Type B pancreatic cell (in vitro differentiated cells): ENCODE measurements around the gene ZNF366. TPM values are rescaled to one million over a fixed set of nuclear protein-coding genes. Genes with fewer than 3 reads are reported as not detected.

Experiments used
- DNase-seq: peaks from one replicate; pipeline ENCODE4 v3.0.0; 2021; ENCODE audit warnings: mixed read lengths; ENCODE audit not compliant: unreplicated experiment; ENCODE audit errors: extremely low spot score
- H3K27ac Mint-ChIP-seq: 2 replicates; pipeline ENCODE4 v1.8.0; 2021; ENCODE audit warnings: mild to moderate bottlenecking, mixed read lengths
- H3K27me3 Mint-ChIP-seq: 2 replicates; pipeline ENCODE4 v1.8.0; 2021; ENCODE audit warnings: mixed read lengths
- H3K36me3 Mint-ChIP-seq: 2 replicates; pipeline ENCODE4 v1.8.0; 2021; ENCODE audit warnings: mixed read lengths
- H3K4me1 Mint-ChIP-seq: one replicate; pipeline ENCODE4 v1.8.0; 2021; ENCODE audit warnings: mixed read lengths; ENCODE audit not compliant: unreplicated experiment
- H3K4me3 Mint-ChIP-seq: 2 replicates; pipeline ENCODE4 v1.8.0; 2021; ENCODE audit warnings: mild to moderate bottlenecking, mixed read lengths
- H3K9me3 Mint-ChIP-seq: 2 replicates; pipeline ENCODE4 v1.8.0; 2021; ENCODE audit warnings: mixed read lengths
- CTCF ChIP-seq: fragments of 200-600 bp; sonication (generic); conservative IDR thresholded peaks from 2 replicates; pipeline ENCODE4 v1.5.0; 2021; ENCODE audit warnings: antibody characterized with exemption, mild to moderate bottlenecking
- total RNA-seq: library from RNA; stranded (reverse); gene quantifications from 2 replicates; pipeline ENCODE4 v1.2.1, GENCODE V29; 2021; ENCODE audit warnings: low replicate concordance

Gene ZNF366
- total RNA-seq, 1 donor from 2014 or later: not detected

GRCh38 chr5:72394688-72395087 lies 112.5 kb downstream of the ZNF366 start:
- Mint-ChIP-seq H3K9me3 (peaks cover 4% of the 10 kb centered on the region), H3K27ac (no peak overlapping the region)

GRCh38 chr5:72393052-72393451 lies 114.2 kb downstream of the ZNF366 start:
- no peaks in the 10 kb centered on the region for H3K27me3 Mint-ChIP-seq
- H3K4me3 Mint-ChIP-seq: no peak overlapping the region
- no peaks in the 10 kb centered on the region for H3K4me1 Mint-ChIP-seq
- no peak for TF ChIP-seq CTCF
- no peaks in the 10 kb centered on the region for H3K9me3 Mint-ChIP-seq
- H3K36me3 Mint-ChIP-seq: no peaks in the 10 kb centered on the region
- no peak overlapping the region for H3K27ac Mint-ChIP-seq
- DNase-seq: no peak

More at GRCh38 chr5:72394688-72395087, 112.5 kb downstream of the ZNF366 start:
- DNase-seq: no peak
- Mint-ChIP-seq H3K27me3 (peaks cover 3% of the 10 kb centered on the region), H3K4me3 (no peak overlapping the region), H3K4me1 (peaks cover 4% of the 10 kb centered on the region), H3K36me3 (peaks cover 3% of the 10 kb centered on the region)
- no peak for TF ChIP-seq CTCF

Other genes with a start within 250 kb of the ZNF366 start
- gene MRPS27, start 187.2 kb downstream of the ZNF366 start, total RNA-seq: 60.6 and 66.3 TPM in 2 replicates
- gene PTCD2, start 187.0 kb downstream of the ZNF366 start, total RNA-seq: 8.5 and 12.1 TPM in 2 replicates